IPS DF 6.9 (cell line): ENCODE data around the gene HIGD2B.
A peak's percentile ranks its signal among the peaks of the same experiment; 100 is the strongest.
"Not testable (repeated sequence)": the region's sequence is repeated elsewhere in the genome, so short reads cannot be mapped to it uniquely, and the experiment has no call there.

Experiments used
- DNase-seq: peaks from one replicate; pipeline ENCODE4 v3.0.0-alpha.2; 2013; ENCODE audit warnings: low read depth, low spot score
- H3K27ac ChIP-seq: one replicate; pipeline ENCODE4 v1.5.1; 2013; ENCODE audit warnings: low read length, control low read depth
- H3K27me3 ChIP-seq: 2 replicates; pipeline ENCODE4 v1.6.1; 2013; ENCODE audit warnings: mild to moderate bottlenecking, low read length; ENCODE audit not compliant: control insufficient read depth, insufficient read depth
- H3K36me3 ChIP-seq: 2 replicates; pipeline ENCODE4 v1.6.1; 2013; ENCODE audit warnings: low read length; ENCODE audit not compliant: control insufficient read depth, insufficient read depth
- H3K4me1 ChIP-seq: 2 replicates; pipeline ENCODE4 v1.6.1; 2013; ENCODE audit warnings: low read length; ENCODE audit not compliant: control insufficient read depth, insufficient read depth
- H3K4me3 ChIP-seq: 2 replicates; pipeline ENCODE4 v1.5.1; 2013; ENCODE audit warnings: mild to moderate bottlenecking, low read length
- H3K9me3 ChIP-seq: 2 replicates; pipeline ENCODE4 v1.6.1; 2013; ENCODE audit warnings: low read length, inconsistent platforms; ENCODE audit not compliant: control insufficient read depth, insufficient read depth
- WGBS: extraction: QIAGEN DNeasy Blood & Tissue Kit; methylation state at CpG from one replicate; pipeline ENCODE4 v1.1.7; 2013; ENCODE audit warnings: mixed read lengths, missing lambda C conversion rate; ENCODE audit not compliant: insufficient read length, insufficient coverage; 5-methylcytosine and 5-hydroxymethylcytosine counted together

HIGD2B gene

DNA sequence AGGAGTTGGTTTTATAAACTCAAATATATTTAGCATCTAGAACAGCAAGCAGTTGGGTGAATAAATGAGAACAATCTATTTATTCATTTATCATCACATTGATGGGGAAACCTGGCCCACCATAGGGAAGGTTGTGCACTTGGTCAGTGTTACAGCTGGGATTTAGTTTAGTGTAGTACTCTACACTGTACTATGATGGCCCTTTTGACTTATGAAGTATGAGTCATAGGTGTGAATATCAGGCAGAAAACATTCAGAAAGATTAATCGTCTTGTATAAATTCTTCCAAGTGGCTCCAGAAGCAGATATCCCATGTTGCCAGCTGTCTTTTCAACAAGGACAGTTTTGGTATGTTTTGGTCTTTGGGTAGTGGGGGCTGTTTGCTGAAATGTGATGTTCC is 38.0 kb upstream of the HIGD2B start:
- Histone ChIP-seq H3K4me3 (no peak overlapping the region), H3K27ac (no peak overlapping the region), H3K27me3 (no peaks in the 10 kb centered on the region), H3K4me1 (peaks cover 2% of the 10 kb centered on the region; the same call in 1 of the 2 replicates), H3K36me3 (no peaks in the 10 kb centered on the region), H3K9me3 (no peaks in the 10 kb centered on the region)
- no CpG with 5 or more reads among the region's 1 CpG for WGBS
- DNase-seq, result no peak

- DNase-seq, result peak; percentile 80
- Histone ChIP-seq H3K4me3 (no peak overlapping the region), H3K27me3 (no peaks in the 10 kb centered on the region), H3K36me3 (no peaks in the 10 kb centered on the region), H3K27ac (no peak overlapping the region), H3K4me1 (peaks cover 2% of the 10 kb centered on the region; the same call in 1 of the 2 replicates), H3K9me3 (no peaks in the 10 kb centered on the region)
- no CpG with 5 or more reads among the region's 3 CpGs for WGBS
Observed at GRCh38 chr15:72722071-72722696, 36.2 kb upstream of the HIGD2B start.

GRCh38 chr15:72708551-72709303 is 22.7 kb upstream of the HIGD2B start:
- not testable (repeated sequence) for DNase-seq, H3K27ac ChIP-seq, H3K27me3 ChIP-seq, H3K36me3 ChIP-seq, H3K4me3 ChIP-seq, H3K9me3 ChIP-seq, H3K4me1 ChIP-seq
- no CpG with 5 or more reads among the region's 8 CpGs for WGBS

GRCh38 chr15:72706266-72706665 is 20.3 kb upstream of the HIGD2B start:
- no peaks in the 10 kb centered on the region for H3K9me3 ChIP-seq
- no peak overlapping the region for H3K27ac ChIP-seq
- H3K4me1 ChIP-seq, result no peaks in the 10 kb centered on the region
- WGBS, result no CpG with 5 or more reads among the region's 11 CpGs
- H3K27me3 ChIP-seq, result no peaks in the 10 kb centered on the region
- no peak for DNase-seq
- H3K36me3 ChIP-seq, result no peaks in the 10 kb centered on the region
- H3K4me3 ChIP-seq, result no peak overlapping the region

DNA sequence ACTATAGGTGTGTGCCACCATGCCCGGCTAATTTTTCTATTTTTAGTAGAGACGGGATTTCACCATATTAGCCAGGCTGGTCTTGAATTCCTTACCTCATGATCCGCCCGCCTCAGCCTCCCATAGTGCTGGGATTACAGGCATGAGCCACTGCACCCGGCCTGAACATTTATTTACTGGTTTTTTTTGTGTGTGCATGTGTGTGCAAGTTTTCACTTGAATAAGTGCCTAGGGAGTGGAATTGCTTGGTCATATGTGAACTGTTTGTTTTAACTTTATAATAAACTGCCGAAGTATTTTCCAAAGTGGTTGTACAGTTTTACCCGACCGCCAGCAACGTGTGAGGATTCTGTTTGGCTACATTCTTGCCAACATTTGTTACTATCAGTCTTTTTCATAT is 14.1 kb upstream of the HIGD2B start:
- Histone ChIP-seq H3K4me3 (no peak overlapping the region), H3K36me3 (no peaks in the 10 kb centered on the region), H3K27me3 (no peaks in the 10 kb centered on the region), H3K27ac (no peak overlapping the region), H3K9me3 (no peaks in the 10 kb centered on the region), H3K4me1 (no peaks in the 10 kb centered on the region)
- no peak for DNase-seq
- WGBS, result no CpG with 5 or more reads among the region's 9 CpGs

DNA sequence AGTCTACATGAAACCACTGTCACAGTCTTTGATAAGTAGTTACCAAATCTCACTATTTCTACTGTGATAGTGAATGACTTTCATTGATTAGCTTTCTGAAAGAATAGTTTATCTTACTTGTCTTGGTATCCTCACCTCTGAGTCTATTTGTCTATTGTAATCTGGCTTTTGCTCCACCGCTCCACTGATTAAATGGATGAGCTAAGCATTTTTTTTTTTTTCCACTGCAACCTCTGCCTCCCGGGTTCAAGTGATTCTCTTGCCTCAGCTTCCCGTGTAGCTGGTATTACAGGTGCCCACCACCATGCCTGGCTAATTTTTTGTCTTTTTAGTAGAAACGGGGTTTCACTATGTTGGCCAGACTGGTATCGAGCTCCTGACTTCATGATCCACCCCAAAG is 13.0 kb upstream of the HIGD2B start:
- no peak overlapping the region for H3K4me3 ChIP-seq
- WGBS, result no CpG with 5 or more reads among the region's 5 CpGs
- H3K9me3 ChIP-seq, result no peaks in the 10 kb centered on the region
- H3K36me3 ChIP-seq, result no peaks in the 10 kb centered on the region
- no peak for DNase-seq
- H3K27ac ChIP-seq, result no peak overlapping the region
- no peaks in the 10 kb centered on the region for H3K27me3 ChIP-seq
- H3K4me1 ChIP-seq, result no peaks in the 10 kb centered on the region

- Histone ChIP-seq H3K9me3 (no peaks in the 10 kb centered on the region), H3K4me1 (no peaks in the 10 kb centered on the region), H3K27me3 (no peaks in the 10 kb centered on the region), H3K36me3 (no peaks in the 10 kb centered on the region), H3K4me3 (no peak overlapping the region), H3K27ac (no peak overlapping the region)
- no peak for DNase-seq
- WGBS, result no CpG with 5 or more reads among the region's 5 CpGs
Observed at GRCh38 chr15:72690938-72691337, 5.0 kb upstream of the HIGD2B start.

GRCh38 chr15:72688697-72689096 is 2.7 kb upstream of the HIGD2B start:
- WGBS, result no CpG with 5 or more reads among the region's 5 CpGs
- Histone ChIP-seq H3K4me3 (no peak overlapping the region), H3K36me3 (no peaks in the 10 kb centered on the region), H3K27me3 (no peaks in the 10 kb centered on the region), H3K4me1 (no peaks in the 10 kb centered on the region), H3K27ac (no peak overlapping the region), H3K9me3 (no peaks in the 10 kb centered on the region)
- no peak for DNase-seq

DNA sequence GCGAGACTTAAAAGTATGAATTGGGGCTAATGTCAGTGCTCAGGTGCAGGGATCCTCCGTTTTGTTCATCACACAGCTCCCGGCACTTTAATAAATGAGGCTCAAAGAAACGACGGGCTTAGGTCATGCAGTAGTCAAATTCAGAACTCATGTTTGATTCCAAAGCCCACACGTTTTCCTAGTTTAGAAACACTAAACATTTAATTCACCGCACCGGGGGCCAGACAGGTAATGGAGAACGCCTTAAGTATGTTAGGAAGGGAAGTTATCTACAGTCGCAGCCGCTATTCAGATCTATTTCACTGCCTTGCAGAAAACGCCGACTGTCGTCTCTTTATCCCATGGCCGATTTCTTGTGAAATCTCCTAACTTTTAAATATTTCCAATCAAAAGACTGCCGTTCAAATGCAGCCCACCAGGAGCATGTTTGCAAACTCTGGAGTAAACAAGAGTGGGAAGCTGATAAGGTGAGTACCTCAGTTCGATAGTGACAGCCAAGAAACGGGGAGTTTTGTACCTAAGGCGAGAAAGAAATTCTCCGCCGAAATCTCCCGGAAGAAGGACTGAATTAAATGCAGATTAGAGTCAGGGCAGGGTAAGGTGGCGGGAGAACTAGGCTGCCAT is 569 bp downstream of the HIGD2B start:
- peak overlapping the region; percentile 70 for H3K4me3 ChIP-seq
- WGBS, result no CpG with 5 or more reads among the region's 23 CpGs
- no peaks in the 10 kb centered on the region for H3K27me3 ChIP-seq
- no peak for DNase-seq
- H3K27ac ChIP-seq, result no peak overlapping the region
- H3K4me1 ChIP-seq, result no peaks in the 10 kb centered on the region
- H3K36me3 ChIP-seq, result no peaks in the 10 kb centered on the region
- H3K9me3 ChIP-seq, result no peaks in the 10 kb centered on the region

DNA sequence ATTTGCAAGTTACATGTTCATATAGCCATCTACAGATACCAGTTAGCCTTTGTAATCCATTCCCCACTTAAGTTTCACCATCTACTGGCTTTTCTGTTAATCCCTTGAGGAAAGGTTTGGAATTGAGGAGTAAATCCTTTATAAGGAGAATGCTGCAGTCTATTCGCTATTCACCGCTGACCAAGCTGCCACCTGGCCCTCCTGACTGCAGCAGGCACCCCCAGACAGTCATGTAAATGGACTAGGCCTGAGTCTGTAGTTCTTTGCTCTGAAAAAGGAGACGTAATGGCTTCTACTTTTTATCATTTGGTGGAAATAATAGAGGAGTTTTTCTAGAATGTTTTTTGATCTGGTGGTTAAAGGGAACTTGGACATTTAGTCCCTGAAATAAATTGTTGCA is 3.2 kb downstream of the HIGD2B start:
- Histone ChIP-seq H3K27ac (no peak overlapping the region), H3K9me3 (no peaks in the 10 kb centered on the region), H3K27me3 (no peaks in the 10 kb centered on the region), H3K4me3 (no peak overlapping the region), H3K4me1 (no peaks in the 10 kb centered on the region), H3K36me3 (no peaks in the 10 kb centered on the region)
- WGBS, result no CpG with 5 or more reads among the region's 3 CpGs
- DNase-seq, result no peak
